Measurements from ENCODE around the gene NHLRC2. TPM values are rescaled to one million over a fixed set of nuclear protein-coding genes. Genes with fewer than 3 reads are reported as not detected.

NHLRC2 gene
- total RNA-seq, 3 donors from 2014 or later = 30.4 to 51.5 (median 31.0) TPM

DNA sequence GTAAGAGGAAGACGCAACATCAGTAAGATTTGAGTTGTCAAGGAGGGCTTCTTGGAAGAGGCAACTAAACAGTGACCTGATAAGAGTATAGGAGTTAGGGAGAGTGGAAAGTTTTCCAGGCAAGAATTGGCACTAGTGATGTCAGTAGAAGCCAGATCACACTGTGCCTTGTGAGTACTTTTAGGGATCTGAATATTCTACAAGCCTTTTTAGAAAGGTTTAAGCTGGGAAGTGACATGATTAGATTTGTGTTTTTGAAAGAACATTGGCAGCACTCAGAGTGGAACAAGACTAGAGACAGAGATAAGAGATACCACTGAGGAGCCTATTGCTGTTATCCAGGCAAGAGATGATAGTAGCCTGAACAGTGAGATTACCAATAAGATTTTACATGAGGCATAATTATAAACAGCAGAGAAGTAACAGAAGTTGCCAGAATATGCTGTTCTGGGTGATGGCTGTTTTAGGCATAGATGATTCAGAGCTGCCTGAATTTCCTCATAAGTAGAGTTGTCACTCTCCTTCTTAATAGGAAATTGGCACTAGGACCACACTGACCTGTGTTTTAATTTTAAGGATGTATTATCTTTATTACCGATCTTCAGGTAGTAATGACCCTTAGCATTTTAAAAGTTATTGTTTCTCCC, 45.6 kb downstream of the NHLRC2 start:
- DNase-seq = no peak
- Histone ChIP-seq H3K36me3 (ENCODE audit: low read depth) (no peaks in the 10 kb centered on the region), H3K4me1 (ENCODE audit: low read depth) (no peaks in the 10 kb centered on the region), H3K9me3 (no peaks in the 10 kb centered on the region), H3K4me3 (no peak overlapping the region)
- ATAC-seq = no peak
- intact Hi-C loops (cut with DNase I, micrococcal nuclease) = no loop called here
- no peak for TF ChIP-seq CTCF (IDR thresholded peaks at IDR 0.05)

DNA sequence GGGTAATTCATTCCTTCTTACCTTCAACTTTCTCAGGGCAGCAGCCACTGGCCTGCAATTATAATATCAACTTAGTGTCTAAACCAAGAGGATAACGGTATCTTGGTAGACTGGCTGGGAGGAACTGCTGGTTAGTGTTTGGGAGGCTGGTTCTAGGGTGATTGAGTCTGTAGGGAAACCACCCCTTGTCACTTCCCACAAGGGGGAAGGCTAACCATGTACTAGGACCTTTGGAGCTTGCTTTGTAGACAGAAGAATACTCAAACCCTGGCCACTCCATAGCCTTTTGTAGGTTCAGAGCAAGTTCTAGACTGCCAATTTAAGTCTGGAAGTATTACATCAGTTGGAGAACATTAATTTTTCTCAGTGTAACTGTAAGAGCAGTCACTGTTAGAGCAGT, 51.3 kb downstream of the NHLRC2 start:
- intact Hi-C loops (cut with DNase I, micrococcal nuclease) = no loop called here
- Histone ChIP-seq H3K9me3 (no peaks in the 10 kb centered on the region), H3K36me3 (ENCODE audit: low read depth) (peaks cover 5% of the 10 kb centered on the region), H3K4me3 (no peak overlapping the region), H3K4me1 (ENCODE audit: low read depth) (no peaks in the 10 kb centered on the region)
- no peak for DNase-seq
- TF ChIP-seq CTCF (IDR thresholded peaks at IDR 0.05) = no peak
- ATAC-seq = no peak

DNA sequence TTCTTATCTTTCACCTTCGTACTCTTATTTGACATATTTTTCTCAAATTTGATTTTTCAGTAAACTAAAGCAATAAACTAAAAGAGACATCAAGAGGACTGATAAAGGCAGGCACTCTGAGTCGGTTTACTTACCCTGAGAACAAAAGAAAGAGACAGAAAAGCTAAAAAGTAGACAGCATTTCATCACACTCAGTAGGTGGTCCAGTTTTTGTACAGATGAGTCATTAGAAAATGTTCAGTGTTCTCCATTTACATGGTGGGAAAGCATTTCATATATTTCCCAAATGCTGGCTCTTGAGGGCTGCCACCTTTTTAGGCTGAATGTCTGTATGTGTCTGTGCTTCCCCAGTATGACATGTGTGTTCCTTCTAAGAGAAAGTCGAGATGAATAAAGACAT, 52.7 kb downstream of the NHLRC2 start:
- ATAC-seq (no peak), DNase-seq (no peak)
- H3K36me3 ChIP-seq (ENCODE audit: low read depth) = peaks cover 5% of the 10 kb centered on the region
- no peaks in the 10 kb centered on the region for H3K9me3 ChIP-seq
- H3K4me1 ChIP-seq (ENCODE audit: low read depth) = no peaks in the 10 kb centered on the region
- H3K4me3 ChIP-seq = no peak overlapping the region
- no peak for TF ChIP-seq CTCF (IDR thresholded peaks at IDR 0.05)
- intact Hi-C loops (cut with DNase I, micrococcal nuclease) = no loop called here

DNA sequence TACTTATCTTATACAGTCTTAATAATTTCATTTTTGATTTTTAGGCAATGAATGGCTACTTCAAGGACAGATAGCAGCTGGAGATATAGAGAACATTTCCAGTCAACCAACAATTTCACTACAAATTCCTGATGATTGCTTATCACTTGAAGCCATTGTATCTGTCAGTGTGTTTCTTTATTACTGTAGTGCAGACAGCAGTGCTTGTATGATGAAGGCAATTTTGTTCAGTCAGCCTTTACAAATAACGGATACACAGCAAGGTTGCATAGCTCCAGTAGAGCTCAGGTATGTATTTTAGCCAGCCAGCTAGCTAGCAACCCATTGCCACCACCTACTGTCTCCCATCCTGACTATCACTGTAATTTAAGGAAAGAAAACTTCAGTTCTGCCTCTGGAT, 53.8 kb downstream of the NHLRC2 start:
- DNase-seq = no peak
- TF ChIP-seq CTCF (IDR thresholded peaks at IDR 0.05) = no peak
- Histone ChIP-seq H3K4me3 (no peak overlapping the region), H3K36me3 (ENCODE audit: low read depth) (peaks cover 5% of the 10 kb centered on the region), H3K9me3 (no peaks in the 10 kb centered on the region), H3K4me1 (ENCODE audit: low read depth) (no peaks in the 10 kb centered on the region)
- intact Hi-C loops (cut with DNase I, micrococcal nuclease) = no loop called here
- no peak for ATAC-seq

GRCh38 chr10:113911113-113911512, 56.7 kb downstream of the NHLRC2 start:
- Histone ChIP-seq H3K4me1 (ENCODE audit: low read depth) (no peaks in the 10 kb centered on the region), H3K4me3 (no peak overlapping the region), H3K9me3 (no peaks in the 10 kb centered on the region), H3K36me3 (ENCODE audit: low read depth) (peaks cover 5% of the 10 kb centered on the region)
- TF ChIP-seq CTCF (IDR thresholded peaks at IDR 0.05) = no peak
- no peak for DNase-seq
- intact Hi-C loops (cut with DNase I, micrococcal nuclease) = no loop called here
- no peak for ATAC-seq

- Histone ChIP-seq H3K4me1 (ENCODE audit: low read depth) (no peaks in the 10 kb centered on the region), H3K9me3 (no peaks in the 10 kb centered on the region), H3K36me3 (ENCODE audit: low read depth) (peaks cover 5% of the 10 kb centered on the region), H3K4me3 (no peak overlapping the region)
- no peak for TF ChIP-seq CTCF (IDR thresholded peaks at IDR 0.05)
- intact Hi-C loops (cut with DNase I, micrococcal nuclease) = no loop called here
- ATAC-seq (no peak), DNase-seq (no peak)
Measured at GRCh38 chr10:113911839-113912238, 57.4 kb downstream of the NHLRC2 start.

Data from mucosa of descending colon (tissue), 3 donors.